Measurements from ENCODE around the gene SLC7A8. TPM values are rescaled to one million over a fixed set of nuclear protein-coding genes. Genes with fewer than 3 reads are reported as not detected.

SLC7A8 gene
- total RNA-seq, 1 experiment from 2014 or later: 77.9 TPM

DNA sequence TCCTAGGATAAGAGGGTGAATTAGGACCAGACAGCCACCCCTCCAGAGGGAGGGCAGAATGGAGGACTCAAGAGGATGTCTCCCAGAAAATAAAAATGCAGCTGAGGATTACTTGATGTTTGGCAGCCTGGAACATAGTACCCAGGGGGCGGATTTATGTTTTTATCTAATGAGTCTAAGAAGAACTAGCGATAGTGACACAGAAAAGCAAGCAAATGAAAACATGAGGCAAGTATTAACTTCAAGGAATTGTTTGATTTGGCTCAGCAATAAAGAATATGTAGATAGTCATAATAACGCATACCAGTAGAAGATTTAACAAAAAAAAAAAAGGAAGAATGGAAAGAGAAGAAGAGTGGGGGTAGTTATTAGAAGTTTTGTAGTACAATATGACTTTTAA, 10.0 kb upstream of the SLC7A8 start:
- H2BK12ac ChIP-seq (ENCODE audit: insufficient read length, low read depth, low read length): no peak overlapping the region
- H2AK5ac ChIP-seq (ENCODE audit: insufficient read length, low read length): no peak overlapping the region
- no peak overlapping the region for H3K27ac ChIP-seq (ENCODE audit: insufficient read length, low read depth, low read length)
- Mint-ChIP-seq H3K9me3 (no peaks in the 10 kb centered on the region), H3K27ac (no peak overlapping the region), H3K27me3 (ENCODE audit: low read depth) (no peaks in the 10 kb centered on the region), H3K4me3 (no peak overlapping the region; a peak in 1 of 5 replicates), H3K36me3 (ENCODE audit: insufficient read depth in 1 of 3, low read depth in 3 of 3) (no peaks in the 10 kb centered on the region), H3K4me1 (peaks cover 15 to 18% of the 10 kb centered on the region in 2 experiments)
- no peak overlapping the region for H4K8ac ChIP-seq (replicated peaks; ENCODE audit: insufficient read length, low read depth, low read length)
- H3K14ac ChIP-seq (ENCODE audit: insufficient read depth, low read length): no peak overlapping the region
- DNase-seq: no peak
- TF ChIP-seq, protein P1, sequence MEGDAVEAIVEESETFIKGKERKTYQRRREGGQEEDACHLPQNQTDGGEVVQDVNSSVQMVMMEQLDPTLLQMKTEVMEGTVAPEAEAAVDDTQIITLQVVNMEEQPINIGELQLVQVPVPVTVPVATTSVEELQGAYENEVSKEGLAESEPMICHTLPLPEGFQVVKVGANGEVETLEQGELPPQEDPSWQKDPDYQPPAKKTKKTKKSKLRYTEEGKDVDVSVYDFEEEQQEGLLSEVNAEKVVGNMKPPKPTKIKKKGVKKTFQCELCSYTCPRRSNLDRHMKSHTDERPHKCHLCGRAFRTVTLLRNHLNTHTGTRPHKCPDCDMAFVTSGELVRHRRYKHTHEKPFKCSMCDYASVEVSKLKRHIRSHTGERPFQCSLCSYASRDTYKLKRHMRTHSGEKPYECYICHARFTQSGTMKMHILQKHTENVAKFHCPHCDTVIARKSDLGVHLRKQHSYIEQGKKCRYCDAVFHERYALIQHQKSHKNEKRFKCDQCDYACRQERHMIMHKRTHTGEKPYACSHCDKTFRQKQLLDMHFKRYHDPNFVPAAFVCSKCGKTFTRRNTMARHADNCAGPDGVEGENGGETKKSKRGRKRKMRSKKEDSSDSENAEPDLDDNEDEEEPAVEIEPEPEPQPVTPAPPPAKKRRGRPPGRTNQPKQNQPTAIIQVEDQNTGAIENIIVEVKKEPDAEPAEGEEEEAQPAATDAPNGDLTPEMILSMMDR (conservative IDR thresholded peaks at IDR 0.05): no peak
- H2BK120ac ChIP-seq (ENCODE audit: low read depth, low read length, poor library complexity, severe bottlenecking): no peak overlapping the region
- H3K23ac ChIP-seq (ENCODE audit: insufficient read length, low read depth, low read length): no peak overlapping the region
- no peaks in the 10 kb centered on the region for H3K4me1 ChIP-seq (ENCODE audit: insufficient read depth, low read length)
- H4K20me1 ChIP-seq (ENCODE audit: control insufficient read depth, insufficient read depth, insufficient read length): no peaks in the 10 kb centered on the region
- H2BK5ac ChIP-seq (ENCODE audit: insufficient read length, low read length): no peak overlapping the region
- no peak overlapping the region for H3K9ac ChIP-seq (ENCODE audit: extremely low read depth, insufficient read length, low read length)
- H3K27me3 ChIP-seq (ENCODE audit: insufficient read depth, low read length): no peaks in the 10 kb centered on the region
- no peak overlapping the region for H3T11ph ChIP-seq (ENCODE audit: low read length)
- H4K5ac ChIP-seq (ENCODE audit: insufficient read length, low read depth, low read length): no peak overlapping the region
- no peak overlapping the region for H4K91ac ChIP-seq (ENCODE audit: insufficient read length, low read depth, low read length)
- no peak overlapping the region for H2BK15ac ChIP-seq (ENCODE audit: low read depth, low read length)
- H3K18ac ChIP-seq (ENCODE audit: insufficient read length, low read depth, low read length): no peak overlapping the region
- H3K79me2 ChIP-seq (ENCODE audit: insufficient read depth, low read length): no peaks in the 10 kb centered on the region
- WGBS (ENCODE audit: extremely low coverage, insufficient read length, low lambda C conversion rate): no CpG with 5 or more reads among the region's 3 CpGs
- H2AFZ ChIP-seq (ENCODE audit: low read length): no peak overlapping the region
- H3K56ac ChIP-seq (ENCODE audit: insufficient read length, low read depth, low read length): no peak overlapping the region
- no peak overlapping the region for H3K4me2 ChIP-seq (ENCODE audit: insufficient read depth, insufficient read length, low read length)
- H3K9me3 ChIP-seq (ENCODE audit: control insufficient read depth, low read depth, low read length): no peaks in the 10 kb centered on the region
- H2BK20ac ChIP-seq (ENCODE audit: low read depth, low read length, poor library complexity, severe bottlenecking): no peak overlapping the region
- H3K4ac ChIP-seq (ENCODE audit: low read depth, low read length): no peak overlapping the region
- H3K79me1 ChIP-seq (ENCODE audit: insufficient read depth, low read depth, low read length, poor library complexity, severe bottlenecking): no peaks in the 10 kb centered on the region
- no peaks in the 10 kb centered on the region for H3K23me2 ChIP-seq (ENCODE audit: insufficient read length, low read depth, low read length, poor library complexity, severe bottlenecking)

Measured in H9 (cell line).